Measurements from ENCODE around the gene MAP2K7.

The MAP2K7 gene

GRCh38 chr19:7904074-7905020 is 670 bp downstream of the MAP2K7 start (continued):
- TF ChIP-seq ZNF280C (tag by site-specific recombination; IDR thresholded peaks at IDR 0.05): no peak
- TF ChIP-seq ZEB2 (tag by site-specific recombination; IDR thresholded peaks at IDR 0.05): peak; percentile 54; the same call in 1 of the 2 replicates
- no peak for TF ChIP-seq ZNF600 (tag by site-specific recombination; IDR thresholded peaks at IDR 0.05)
- TF ChIP-seq ZBTB48 (tag by site-specific recombination; IDR thresholded peaks at IDR 0.05): no peak
- no peak for TF ChIP-seq HOXC10 (CRISPR knock-in tag; IDR thresholded peaks at IDR 0.05)

GRCh38 chr19:7905268-7905667 is 1.6 kb downstream of the MAP2K7 start:
- no peak overlapping the region for H3K27ac ChIP-seq (ENCODE audit: extremely low read depth, low read depth, low read length)
- no peaks in the 10 kb centered on the region for H3K9me3 ChIP-seq (ENCODE audit: control insufficient read depth, insufficient read depth, low read depth, low read length)
- H3K36me3 ChIP-seq (ENCODE audit: control insufficient read depth in 2 of 2, insufficient read depth in 1 of 2, low read length in 2 of 2): peaks cover 0 to 33% of the 10 kb centered on the region in 2 experiments; a peak in 1 of 3 replicates
- POLR2A ChIA-PET: no interaction called here
- H3K4me3 ChIP-seq (ENCODE audit: low read depth, low read length): peak overlapping the region; percentile 12
- TF ChIP-seq GLIS2 (tag by site-specific recombination; IDR thresholded peaks at IDR 0.05): peak; percentile 59; the same call in 1 of the 2 replicates
- TF ChIP-seq ZNF585B (tag by site-specific recombination; IDR thresholded peaks at IDR 0.05): no peak
- TF ChIP-seq ZNF521 (tag by site-specific recombination; IDR thresholded peaks at IDR 0.05): no peak
- TF ChIP-seq KLF10 (tag by site-specific recombination; IDR thresholded peaks at IDR 0.05): no peak
- no peak for TF ChIP-seq ZNF398 (tag by site-specific recombination; IDR thresholded peaks at IDR 0.05)
- TF ChIP-seq GLIS1 (tag by site-specific recombination; IDR thresholded peaks at IDR 0.05): peak; percentile 95
- TF ChIP-seq ZIC2 (tag by site-specific recombination; IDR thresholded peaks at IDR 0.05): peak; percentile 51
- no peak for TF ChIP-seq ZNF777 (tag by site-specific recombination; IDR thresholded peaks at IDR 0.05; ENCODE audit: borderline replicate concordance)
- TF ChIP-seq PRDM4 (tag by site-specific recombination; IDR thresholded peaks at IDR 0.05): no peak
- CTCF ChIA-PET: no interaction called here
- H3K4me1 ChIP-seq (ENCODE audit: control insufficient read depth, insufficient read depth, low read length): peaks cover 5% of the 10 kb centered on the region; the same call in 1 of the 2 replicates

GRCh38 chr19:7905859-7906258 is 2.2 kb downstream of the MAP2K7 start:
- H3K27ac ChIP-seq (ENCODE audit: extremely low read depth, low read depth, low read length): no peak overlapping the region
- TF ChIP-seq ZNF768 (tag by site-specific recombination; IDR thresholded peaks at IDR 0.05): no peak
- TF ChIP-seq ZNF518A (tag by site-specific recombination; conservative IDR thresholded peaks at IDR 0.05; ENCODE audit: low read depth): no peak
- peak; percentile 80 for TF ChIP-seq ZFHX2 (tag by site-specific recombination; conservative IDR thresholded peaks at IDR 0.05)
- TF ChIP-seq IKZF3 (tag by site-specific recombination; IDR thresholded peaks at IDR 0.05): no peak

More at GRCh38 chr19:7905859-7906258, 2.2 kb downstream of the MAP2K7 start:
- H3K9me3 ChIP-seq (ENCODE audit: control insufficient read depth, insufficient read depth, low read depth, low read length): no peaks in the 10 kb centered on the region
- peaks cover 0 to 33% of the 10 kb centered on the region in 2 experiments; a peak in 1 of 3 replicates for H3K36me3 ChIP-seq (ENCODE audit: control insufficient read depth in 2 of 2, insufficient read depth in 1 of 2, low read length in 2 of 2)
- H3K4me3 ChIP-seq (ENCODE audit: low read depth, low read length): no peak overlapping the region
- peaks cover 5% of the 10 kb centered on the region; the same call in 1 of the 2 replicates for H3K4me1 ChIP-seq (ENCODE audit: control insufficient read depth, insufficient read depth, low read length)
- ChIA-PET POLR2A (no interaction called here), CTCF (no interaction called here)

Measured in HEK293 (cell line).